GM18499 (cell line): ENCODE measurements around the gene IL17REL.
"Not testable (repeated sequence)": the region's sequence is repeated elsewhere in the genome, so short reads cannot be mapped to it uniquely, and the experiment has no call there.

Experiments
- ATAC-seq: cut with Tn5 transposase; IDR thresholded peaks from one replicate; pipeline ENCODE4 v1.9.1; 2021; ENCODE audit warnings: moderate number of reproducible peaks; ENCODE audit not compliant: insufficient read depth, unreplicated experiment

The IL17REL gene

DNA sequence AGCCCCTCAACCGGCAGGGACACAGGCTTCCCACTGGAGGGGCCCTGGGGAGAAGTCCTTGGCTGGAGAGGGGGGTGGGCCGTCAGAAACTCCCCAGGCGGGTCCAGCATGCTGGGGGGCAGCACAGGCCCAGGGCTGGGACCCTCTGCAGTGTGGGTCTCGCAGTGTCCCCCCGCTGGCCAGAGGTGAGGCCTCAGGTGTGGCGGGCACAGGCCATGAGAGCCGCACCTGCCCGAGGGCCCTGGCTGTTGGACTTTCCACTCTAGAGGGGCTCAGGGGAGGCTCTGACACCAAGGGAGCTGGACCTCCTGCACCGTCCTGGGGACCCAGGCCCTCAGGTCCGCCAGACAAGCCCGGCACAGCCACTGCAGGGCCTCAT lies 62.7 kb downstream of the IL17REL start:
- ATAC-seq, result no peak

DNA sequence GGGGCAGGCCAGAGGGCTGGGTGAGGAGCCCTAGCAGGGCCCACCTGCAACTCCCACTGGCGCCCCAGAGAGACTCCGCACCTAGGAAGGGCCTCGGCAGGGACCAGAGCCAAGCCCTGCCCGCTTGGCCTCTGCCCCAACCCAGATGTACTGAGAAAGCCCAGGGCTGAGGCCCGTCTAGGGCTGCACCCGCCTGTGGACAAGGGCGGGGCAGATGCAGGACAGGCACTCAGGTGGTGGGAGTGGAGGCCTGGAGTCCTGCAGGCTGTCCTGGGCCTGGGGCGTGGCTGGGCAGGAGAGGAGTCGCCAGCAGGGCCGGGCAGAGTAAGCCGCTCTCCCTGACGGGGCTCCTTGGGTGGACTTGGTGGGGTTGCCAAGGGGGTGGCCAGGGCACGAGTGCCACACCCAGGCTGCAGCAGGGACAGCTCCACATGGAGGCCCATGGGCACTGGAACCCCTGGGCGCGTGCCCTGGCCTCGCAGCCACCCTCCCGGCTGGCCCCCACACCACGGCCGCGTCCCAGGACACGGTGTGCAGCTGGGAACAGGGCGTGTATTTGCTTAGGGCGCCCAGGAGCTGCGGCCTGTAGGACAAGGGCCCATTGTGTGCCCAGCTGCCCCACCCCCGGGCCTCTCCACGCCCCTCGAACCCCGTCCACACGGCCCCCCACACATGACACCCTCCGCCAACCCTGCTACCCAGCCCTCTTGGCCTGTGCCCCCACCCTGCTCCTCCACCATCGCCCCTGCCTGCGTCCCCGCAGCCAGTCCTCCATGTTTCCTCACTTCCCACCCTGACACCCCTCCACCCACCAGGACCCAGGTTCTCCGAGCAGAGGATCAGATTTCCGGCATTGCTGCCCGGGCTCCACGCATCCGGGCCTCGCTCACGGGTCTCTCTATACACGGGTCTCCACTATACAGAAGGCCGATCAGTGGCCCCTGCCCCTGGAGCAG lies 63.3 kb downstream of the IL17REL start:
- ATAC-seq, result no peak

DNA sequence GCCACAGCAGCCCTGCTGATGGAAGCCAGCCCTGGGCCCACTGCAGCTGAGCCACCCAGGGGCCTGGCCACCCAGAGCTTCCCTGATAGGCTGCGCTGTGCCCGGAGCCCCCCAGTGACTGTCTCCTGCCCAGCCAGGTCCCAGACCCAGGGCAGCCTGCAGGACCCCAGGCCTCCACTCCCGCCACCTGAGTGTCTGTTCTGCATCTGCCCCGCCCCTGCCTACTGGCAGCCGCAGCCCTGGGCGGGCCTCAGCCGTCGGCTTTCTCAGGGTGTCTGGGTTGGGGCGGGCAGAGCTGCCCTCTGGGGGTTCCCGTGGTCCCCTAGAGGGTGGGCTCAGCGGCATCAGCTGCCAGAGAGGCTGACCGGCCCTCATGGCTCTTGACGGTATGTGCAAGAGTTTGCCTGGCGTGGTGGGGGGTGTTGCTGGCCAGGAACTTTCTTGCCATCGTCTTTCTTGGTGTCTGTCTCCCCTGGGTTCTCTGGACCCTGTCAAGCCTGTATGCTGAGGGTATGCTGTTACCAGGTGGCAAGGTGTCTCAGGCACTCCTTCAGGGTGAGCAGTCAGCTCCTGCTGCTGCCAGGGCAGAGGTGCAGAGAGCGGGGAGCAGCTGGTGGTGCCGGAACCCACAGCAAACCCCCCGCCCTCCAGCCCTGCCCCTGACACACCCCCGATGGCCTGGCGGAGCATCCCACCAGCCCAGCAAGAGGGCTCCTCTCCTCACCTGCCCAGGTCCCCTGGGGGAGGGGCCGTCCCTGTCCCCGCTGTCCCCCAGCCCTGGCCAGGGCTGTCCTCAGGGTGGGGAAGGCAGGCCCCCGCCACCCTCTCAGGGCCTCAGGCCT lies 64.2 kb downstream of the IL17REL start:
- ATAC-seq, result no peak

DNA sequence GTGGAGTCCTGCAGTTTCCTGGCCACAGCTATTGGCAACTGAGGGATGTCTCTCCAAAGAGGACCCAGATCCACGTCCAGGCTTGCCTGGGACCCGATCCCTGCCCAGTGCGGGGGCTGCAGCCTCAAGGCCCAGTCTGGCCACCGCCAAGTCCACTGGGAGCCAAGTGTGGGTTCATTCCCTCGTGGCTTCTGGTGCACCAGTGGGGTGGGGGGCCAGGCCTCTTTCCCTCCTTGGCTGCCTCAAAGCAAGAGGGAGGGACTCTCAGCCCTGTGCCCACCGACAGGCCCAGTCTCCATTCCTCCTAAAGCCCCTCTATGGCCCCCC lies 65.3 kb downstream of the IL17REL start:
- no peak for ATAC-seq

DNA sequence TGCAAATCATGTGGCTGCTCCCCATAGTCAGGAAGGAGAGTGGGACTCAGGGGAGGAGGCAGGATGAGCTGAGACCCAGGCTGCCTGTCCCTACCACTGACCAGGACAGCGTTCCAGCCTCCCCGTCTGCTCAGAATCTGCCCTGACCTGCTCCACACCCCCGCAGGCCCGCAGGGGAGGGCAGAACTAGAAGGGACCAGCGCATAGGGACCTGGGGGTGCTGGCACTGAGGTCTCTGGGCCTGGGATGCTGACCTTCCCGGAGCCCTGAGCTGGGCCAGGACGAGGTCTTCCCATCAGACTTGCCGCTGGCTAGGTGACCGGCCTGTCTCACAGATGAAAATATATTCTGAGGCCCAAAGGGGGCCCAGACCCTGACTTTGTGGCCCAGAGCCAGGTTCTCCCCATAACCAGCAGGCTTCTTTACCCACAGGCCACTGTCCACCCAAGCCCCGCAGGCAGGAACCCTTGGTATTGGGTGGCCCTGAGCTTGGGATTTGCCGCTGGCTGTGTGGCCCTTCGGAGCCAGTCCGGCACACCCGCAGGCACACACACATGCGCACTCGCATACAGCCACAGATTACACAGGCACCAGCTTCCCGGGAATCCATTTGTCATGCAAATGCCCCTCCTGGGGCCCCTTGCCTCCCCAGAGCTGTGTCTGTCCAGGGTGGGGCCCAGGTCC lies 65.8 kb downstream of the IL17REL start:
- ATAC-seq, result no peak

DNA sequence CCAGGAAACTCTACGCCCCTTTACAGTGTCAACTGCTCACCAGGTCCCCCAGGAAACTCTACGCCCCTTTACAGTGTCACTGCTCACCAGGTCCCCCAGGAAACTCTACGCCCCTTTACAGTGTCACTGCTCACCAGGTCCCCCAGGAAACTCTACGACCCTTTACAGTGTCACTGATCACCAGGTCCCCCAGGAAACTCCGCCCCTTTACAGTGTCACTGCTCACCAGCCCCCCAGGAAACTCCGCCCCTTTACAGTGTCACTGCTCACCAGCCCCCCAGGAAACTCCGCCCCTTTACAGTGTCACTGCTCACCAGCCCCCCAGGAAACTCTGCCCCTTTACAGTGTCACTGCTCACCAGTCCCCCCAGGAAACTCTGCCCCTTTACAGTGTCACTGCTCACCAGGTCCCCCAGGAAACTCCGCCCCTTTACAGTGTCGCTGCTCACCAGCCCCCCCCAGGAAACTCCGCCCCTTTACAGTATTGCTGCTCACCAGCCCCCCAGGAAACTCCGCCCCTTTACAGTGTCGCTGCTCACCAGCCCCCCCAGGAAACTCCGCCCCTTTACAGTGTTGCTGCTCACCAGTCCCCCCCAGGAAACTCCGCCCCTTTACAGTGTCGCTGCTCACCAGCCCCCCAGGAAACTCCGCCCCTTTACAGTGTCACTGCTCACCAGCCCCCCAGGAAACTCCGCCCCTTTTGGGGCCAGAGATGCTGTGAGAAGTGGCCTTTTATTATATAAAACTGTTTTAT lies 67.3 kb downstream of the IL17REL start:
- not testable (repeated sequence) for ATAC-seq
